ENCODE measurements around the gene MUSK.
"Not testable (repeated sequence)": the region's sequence is repeated elsewhere in the genome, so short reads cannot be mapped to it uniquely, and the experiment has no call there.

The MUSK gene

DNA sequence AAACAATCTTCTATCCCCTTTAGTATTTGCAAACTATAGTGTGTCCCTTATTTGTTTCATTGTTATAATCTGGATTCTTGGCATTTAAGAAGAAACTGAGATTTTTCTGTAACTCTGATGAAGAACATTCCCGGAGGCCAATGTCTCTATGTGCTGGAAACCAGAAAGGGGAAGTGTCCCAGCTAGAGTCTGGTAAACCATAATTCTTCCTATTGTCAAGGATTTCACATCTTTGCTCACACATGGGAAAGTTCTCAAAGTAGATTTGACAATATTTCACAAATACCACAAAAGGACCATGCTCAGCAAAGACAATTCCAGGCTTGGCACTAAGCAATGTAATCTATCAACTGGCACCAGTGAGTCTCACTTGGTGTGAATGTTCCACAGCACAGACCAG, 146.8 kb downstream of the MUSK start:
- no peak for DNase-seq

GRCh38 chr9:110820381-110820780, 151.8 kb downstream of the MUSK start:
- no peak for DNase-seq

DNA sequence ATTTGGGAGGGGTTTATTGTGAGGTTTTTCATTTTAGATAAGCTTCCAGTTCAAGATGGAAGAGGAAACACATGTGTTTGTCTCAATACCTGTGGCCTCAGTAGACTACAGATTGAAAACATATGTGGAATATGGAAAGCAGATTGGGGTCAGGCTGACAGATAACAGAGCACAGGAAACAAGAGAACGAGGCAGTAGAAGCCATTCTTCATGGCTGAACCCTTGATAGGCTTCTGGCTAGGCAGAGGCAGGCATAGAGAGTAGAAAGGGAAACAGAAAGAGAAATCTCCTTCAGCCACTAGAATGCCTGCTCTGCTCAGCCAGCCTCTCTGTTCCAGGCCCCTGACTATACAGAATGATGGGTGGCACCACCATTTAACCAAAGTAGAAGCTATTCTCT, 152.5 kb downstream of the MUSK start:
- DNase-seq, result no peak

DNA sequence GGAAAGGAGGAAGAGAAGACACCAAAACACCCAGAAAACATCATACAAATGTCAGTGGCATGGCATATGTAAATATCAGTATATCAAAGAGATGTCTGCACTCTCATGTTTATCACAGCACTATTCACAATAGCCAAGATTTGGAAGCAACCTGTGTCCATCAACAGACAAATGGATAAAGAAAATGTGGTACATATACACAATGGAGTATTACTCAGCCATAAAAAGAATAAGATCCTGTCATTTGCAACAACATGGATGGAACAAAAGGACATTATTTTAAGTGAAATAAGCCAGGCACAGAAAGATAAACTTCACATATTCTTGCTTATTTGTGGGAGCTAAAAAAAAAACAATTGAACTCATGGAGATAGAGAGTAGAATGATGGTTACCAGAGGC, 156.5 kb downstream of the MUSK start:
- DNase-seq, result not testable (repeated sequence)

- DNase-seq, result no peak
Measured at GRCh38 chr9:110825950-110826349, 157.4 kb downstream of the MUSK start.

- DNase-seq, result not testable (repeated sequence)
Measured at GRCh38 chr9:110826400-110826799, 157.8 kb downstream of the MUSK start.

- DNase-seq, result no peak
Measured at GRCh38 chr9:110828264-110828663, 159.7 kb downstream of the MUSK start.

DNA sequence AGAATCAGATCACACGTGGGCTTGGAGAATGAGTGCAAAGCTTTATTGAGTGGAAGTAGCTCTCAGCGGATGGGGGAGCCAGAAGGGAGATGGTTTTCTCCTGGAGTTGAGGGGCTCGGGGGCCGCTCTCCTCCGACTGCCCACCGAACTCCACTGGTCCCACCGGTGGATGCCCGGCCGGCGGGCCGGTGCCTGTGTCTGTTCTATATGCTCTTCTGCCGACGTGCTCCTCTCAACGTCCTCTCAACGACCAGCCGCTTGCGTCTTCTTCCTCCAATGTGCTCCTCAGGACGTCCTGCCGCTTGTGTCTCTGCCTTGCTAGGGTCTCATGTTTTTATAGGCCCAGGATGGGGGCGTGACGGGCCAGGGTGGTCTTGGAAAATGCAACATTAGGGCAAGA, 161.9 kb downstream of the MUSK start:
- DNase-seq, result no peak

DNA sequence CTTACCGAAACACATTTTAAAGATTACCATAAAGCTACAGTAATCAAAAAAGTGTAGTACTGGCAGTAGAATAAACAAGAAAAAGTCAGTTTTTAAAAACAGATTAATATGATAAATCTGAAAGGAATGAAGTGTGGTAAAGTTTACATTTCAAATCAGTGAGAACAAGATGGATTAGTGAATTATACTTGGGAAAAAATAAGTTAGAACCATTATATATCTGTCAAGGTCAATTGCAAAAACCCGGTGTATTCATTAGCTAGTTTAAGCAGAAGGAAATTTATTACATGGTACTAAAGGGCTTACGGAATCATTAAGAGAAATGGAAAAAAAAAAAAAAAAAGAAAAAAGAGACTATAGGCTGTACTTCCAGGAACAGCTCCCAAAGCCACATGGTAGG, 164.3 kb downstream of the MUSK start:
- DNase-seq, result no peak

DNA sequence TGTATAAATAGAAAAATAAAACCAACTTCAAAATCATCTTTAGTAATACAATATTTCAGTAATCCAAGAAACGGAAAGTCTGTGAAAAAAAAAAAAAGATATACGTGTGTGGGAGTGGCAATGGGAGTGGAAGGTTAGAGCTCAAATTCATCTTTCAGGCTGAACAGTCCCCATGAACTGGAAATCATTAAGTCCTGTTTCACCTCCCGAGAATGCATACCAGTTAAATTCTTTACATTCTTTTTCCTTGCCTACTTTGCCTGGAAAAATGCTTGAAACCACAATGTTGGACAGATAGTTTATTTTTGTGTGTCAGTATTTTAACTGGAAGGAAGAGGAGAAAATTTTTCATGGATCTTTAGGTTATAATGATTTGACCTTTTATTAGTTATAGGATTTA, 166.8 kb downstream of the MUSK start:
- DNase-seq, result no peak

GRCh38 chr9:110835859-110836271, 167.3 kb downstream of the MUSK start:
- DNase-seq, result no peak

DNA sequence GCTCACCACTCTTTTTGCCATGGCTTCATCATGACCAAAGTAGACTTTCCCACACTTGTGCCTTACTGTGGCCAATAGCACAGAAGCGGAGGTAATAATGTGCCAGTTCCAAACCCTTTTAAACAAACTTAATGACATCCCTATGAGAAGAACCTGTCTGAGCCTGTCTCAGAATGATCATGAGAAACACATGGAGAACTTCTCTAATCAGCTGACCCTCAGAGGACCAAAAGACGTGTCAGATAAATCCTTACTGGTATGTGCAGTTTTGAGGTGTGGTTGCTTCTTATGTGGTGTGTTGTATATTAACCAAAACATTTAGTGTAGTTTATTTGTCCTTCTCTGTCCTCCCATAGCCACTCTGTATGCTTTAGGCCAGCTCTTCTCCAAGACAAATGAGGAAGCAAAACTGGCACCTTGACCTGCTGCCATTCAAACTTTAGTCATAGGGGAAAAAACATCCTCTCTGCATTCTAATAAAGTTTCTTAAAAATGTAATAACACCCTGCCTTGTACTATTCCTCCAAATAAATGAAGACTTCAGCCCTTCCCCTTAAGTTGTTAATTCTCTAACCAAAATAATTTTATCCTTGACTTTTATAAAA, 168.9 kb downstream of the MUSK start:
- DNase-seq, result no peak

DNA sequence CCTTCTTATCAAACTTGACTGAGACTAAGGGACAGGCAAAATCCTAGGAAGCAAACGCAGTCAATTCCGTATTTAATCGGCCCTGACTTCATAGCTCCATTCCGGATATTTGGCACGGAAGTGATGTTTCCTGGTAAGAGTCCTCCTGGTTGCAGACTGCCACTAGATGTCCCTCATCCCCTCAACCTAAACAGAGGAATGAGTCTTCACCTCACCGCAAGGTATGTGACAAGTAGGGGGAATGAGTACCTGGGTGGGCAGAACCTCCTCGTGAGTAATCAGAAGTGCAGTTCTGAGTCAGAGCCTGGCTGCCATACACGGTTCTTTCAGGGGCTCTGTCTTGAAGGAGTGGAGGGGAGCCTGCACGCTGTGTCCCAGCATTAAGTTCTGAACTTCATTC, 173.6 kb downstream of the MUSK start:
- DNase-seq, result no peak

DNA sequence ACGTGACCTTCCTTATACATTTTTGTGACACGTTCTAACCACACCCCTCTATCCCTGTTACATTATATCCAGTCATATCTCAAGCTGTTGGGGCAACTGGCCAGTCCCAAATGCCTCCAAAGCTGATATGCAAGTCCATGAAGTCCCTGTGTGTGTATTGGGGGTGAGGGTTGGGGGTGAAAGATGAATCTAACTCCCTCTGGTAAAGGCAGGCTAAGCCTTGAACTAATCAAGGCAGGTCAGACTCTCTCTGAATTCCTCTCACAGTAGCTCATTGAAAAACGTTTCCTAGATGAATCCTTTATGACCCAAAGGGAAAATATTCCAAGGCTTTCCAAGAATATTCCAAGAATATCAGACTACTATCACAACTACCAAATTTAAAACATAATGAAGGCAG, 174.4 kb downstream of the MUSK start:
- DNase-seq, result no peak

GRCh38 chr9:110844121-110844520, 175.5 kb downstream of the MUSK start:
- DNase-seq, result no peak

GRCh38 chr9:110846215-110846614, 177.6 kb downstream of the MUSK start:
- no peak for DNase-seq

GRCh38 chr9:110847671-110848070, 179.1 kb downstream of the MUSK start:
- no peak for DNase-seq

GRCh38 chr9:110850401-110851135, 182.0 kb downstream of the MUSK start:
- DNase-seq, result no peak

Measured in activated CD4-positive, alpha-beta T cell treated with anti-CD3 and anti-CD28 coated beads for 4 hours (primary cell).